ENCODE data around the gene DPF3. TPM values are rescaled to one million over a fixed set of nuclear protein-coding genes. Genes with fewer than 3 reads are reported as not detected.

The DPF3 gene
- total RNA-seq, 3 donors from 2014 or later = 0.32 to 2.8 (median 1.3) TPM

GRCh38 chr14:72680853-72681640 lies 212.9 kb downstream of the DPF3 start:
- Histone ChIP-seq H3K36me3 (no peaks in the 10 kb centered on the region), H3K27me3 (no peaks in the 10 kb centered on the region), H3K4me1 (no peaks in the 10 kb centered on the region), H3K9me3 (no peaks in the 10 kb centered on the region), H3K4me3 (no peak overlapping the region), H3K27ac (no peak overlapping the region)
- DNase-seq (ENCODE audit: low spot score in 2 of 2) = no peak
- intact Hi-C loops (cut with DNase I; ENCODE audit: low total_unique reads) = no loop called here
- TF ChIP-seq POLR2AphosphoS5 (IDR thresholded peaks at IDR 0.05) (no peak), CTCF (IDR thresholded peaks at IDR 0.05) (no peak), POLR2A (IDR thresholded peaks at IDR 0.05) (no peak)

GRCh38 chr14:72679536-72680151 lies 214.3 kb downstream of the DPF3 start:
- DNase-seq (ENCODE audit: low spot score in 2 of 2) = no peak
- TF ChIP-seq POLR2AphosphoS5 (IDR thresholded peaks at IDR 0.05) (no peak), POLR2A (IDR thresholded peaks at IDR 0.05) (no peak), CTCF (IDR thresholded peaks at IDR 0.05) (no peak)
- H3K9me3 ChIP-seq = no peaks in the 10 kb centered on the region
- no peaks in the 10 kb centered on the region for H3K4me1 ChIP-seq
- no peaks in the 10 kb centered on the region for H3K36me3 ChIP-seq
- H3K27ac ChIP-seq = no peak overlapping the region
- no peak overlapping the region for H3K4me3 ChIP-seq
- no peaks in the 10 kb centered on the region for H3K27me3 ChIP-seq
- intact Hi-C loops (cut with DNase I; ENCODE audit: low total_unique reads) = no loop called here

- no peak for DNase-seq (ENCODE audit: low spot score in 2 of 2)
- H3K4me1 ChIP-seq = no peaks in the 10 kb centered on the region
- H3K4me3 ChIP-seq = no peak overlapping the region
- no peaks in the 10 kb centered on the region for H3K27me3 ChIP-seq
- intact Hi-C loops (cut with DNase I; ENCODE audit: low total_unique reads) = no loop called here
- no peaks in the 10 kb centered on the region for H3K9me3 ChIP-seq
- no peaks in the 10 kb centered on the region for H3K36me3 ChIP-seq
- no peak overlapping the region for H3K27ac ChIP-seq
- TF ChIP-seq POLR2AphosphoS5 (IDR thresholded peaks at IDR 0.05) (no peak), POLR2A (IDR thresholded peaks at IDR 0.05) (no peak), CTCF (IDR thresholded peaks at IDR 0.05) (no peak)
Measured at GRCh38 chr14:72679141-72679535, 214.8 kb downstream of the DPF3 start.

GRCh38 chr14:72678356-72678755 lies 215.5 kb downstream of the DPF3 start:
- H3K9me3 ChIP-seq = no peaks in the 10 kb centered on the region
- intact Hi-C loops (cut with DNase I; ENCODE audit: low total_unique reads) = no loop called here
- DNase-seq (ENCODE audit: low spot score in 2 of 2) = no peak

GRCh38 chr14:72677664-72678063 lies 216.2 kb downstream of the DPF3 start:
- intact Hi-C loops (cut with DNase I; ENCODE audit: low total_unique reads) = no loop called here
- Histone ChIP-seq H3K9me3 (no peaks in the 10 kb centered on the region), H3K4me1 (no peaks in the 10 kb centered on the region), H3K27me3 (no peaks in the 10 kb centered on the region), H3K4me3 (no peak overlapping the region), H3K36me3 (no peaks in the 10 kb centered on the region), H3K27ac (no peak overlapping the region)
- TF ChIP-seq POLR2AphosphoS5 (IDR thresholded peaks at IDR 0.05) = no peak
- TF ChIP-seq POLR2A (IDR thresholded peaks at IDR 0.05) = no peak
- TF ChIP-seq CTCF (IDR thresholded peaks at IDR 0.05) = no peak
- DNase-seq (ENCODE audit: low spot score in 2 of 2) = no peak

More at GRCh38 chr14:72678356-72678755, 215.5 kb downstream of the DPF3 start:
- Histone ChIP-seq H3K27me3 (no peaks in the 10 kb centered on the region), H3K27ac (no peak overlapping the region), H3K4me3 (no peak overlapping the region), H3K36me3 (no peaks in the 10 kb centered on the region), H3K4me1 (no peaks in the 10 kb centered on the region)
- TF ChIP-seq POLR2A (IDR thresholded peaks at IDR 0.05) = no peak
